ENCODE data around the gene PDE1C.

GRCh38 chr7:32023376-32023775 lies 46.8 kb downstream of the PDE1C start:
- TF ChIP-seq CTCF (IDR thresholded peaks at IDR 0.05) (no peak), POLR2A (IDR thresholded peaks at IDR 0.05) (no peak)
